T-helper 17 cell (primary cell): ENCODE data around the gene LHFPL5. TPM values are rescaled to one million over a fixed set of nuclear protein-coding genes. Genes with fewer than 3 reads are reported as not detected.

ENCODE experiments used
- ATAC-seq: fragments of 150-1000 bp; cut with Tn5 transposase; 2 replicates; pipeline ENCODE4 v1.10.0; 2021; ENCODE audit warnings: mild to moderate bottlenecking, moderate library complexity
- DNase-seq, 3 donors: peaks; one replicate each; pipeline versions ENCODE4 v3.0.0 to v3.0.0-alpha.2; 2020 to 2021
- H3K9me3 ChIP-seq: one replicate; pipeline ENCODE4 v1.7.0; 2013; ENCODE audit warnings: low read length, mild to moderate bottlenecking; ENCODE audit not compliant: control insufficient read depth, poor library complexity, severe bottlenecking
- H3K27ac Mint-ChIP-seq: one replicate; pipeline ENCODE4 v1.8.0; 2022; ENCODE audit warnings: mild to moderate bottlenecking, moderate library complexity, mixed read lengths
- H3K27me3 Mint-ChIP-seq: one replicate; pipeline ENCODE4 v1.8.0; 2022; ENCODE audit warnings: mixed read lengths
- H3K36me3 Mint-ChIP-seq: one replicate; pipeline ENCODE4 v1.8.0; 2022; ENCODE audit warnings: low read depth, mixed read lengths
- H3K4me1 Mint-ChIP-seq: one replicate; pipeline ENCODE4 v1.8.0; 2022; ENCODE audit warnings: mild to moderate bottlenecking, mixed read lengths
- H3K4me3 Mint-ChIP-seq: one replicate; pipeline ENCODE4 v1.8.0; 2022; ENCODE audit warnings: mild to moderate bottlenecking, moderate library complexity, mixed read lengths
- total RNA-seq, 4 donors: library from RNA in 2 of 4; stranded (reverse) in 2 of 4; gene quantifications; one replicate each; pipeline ENCODE4 v1.2.3 and lab custom pipeline; 2022 to 2026

The LHFPL5 gene
- total RNA-seq, 2 donors from 2014 or later: not detected

DNA sequence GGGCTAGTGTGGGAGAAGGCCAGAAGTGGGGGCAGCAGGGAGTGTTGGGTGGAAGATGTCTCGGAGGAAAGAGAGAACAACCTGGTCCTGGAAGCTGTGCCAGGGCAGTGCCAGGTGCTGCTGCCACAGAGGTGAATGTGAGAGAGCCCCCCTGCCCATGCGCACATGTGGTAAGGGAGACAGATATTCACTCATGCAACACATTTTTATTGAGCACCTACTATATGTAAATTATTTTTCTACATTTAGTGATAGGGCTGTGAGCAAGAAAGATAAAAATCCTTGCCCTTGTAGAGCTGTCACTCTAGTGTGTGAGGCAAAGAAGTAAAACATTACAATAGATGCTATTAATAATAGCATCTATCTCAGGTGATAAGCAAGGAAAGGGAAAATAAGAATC lies 23.9 kb upstream of the LHFPL5 start:
- Mint-ChIP-seq H3K4me3 (no peak overlapping the region), H3K36me3 (peaks cover 2% of the 10 kb centered on the region), H3K4me1 (peaks cover 8% of the 10 kb centered on the region), H3K27ac (no peak overlapping the region), H3K27me3 (peaks cover 54% of the 10 kb centered on the region)
- DNase-seq: no peak
- no peak for ATAC-seq
- no peaks in the 10 kb centered on the region for H3K9me3 ChIP-seq

DNA sequence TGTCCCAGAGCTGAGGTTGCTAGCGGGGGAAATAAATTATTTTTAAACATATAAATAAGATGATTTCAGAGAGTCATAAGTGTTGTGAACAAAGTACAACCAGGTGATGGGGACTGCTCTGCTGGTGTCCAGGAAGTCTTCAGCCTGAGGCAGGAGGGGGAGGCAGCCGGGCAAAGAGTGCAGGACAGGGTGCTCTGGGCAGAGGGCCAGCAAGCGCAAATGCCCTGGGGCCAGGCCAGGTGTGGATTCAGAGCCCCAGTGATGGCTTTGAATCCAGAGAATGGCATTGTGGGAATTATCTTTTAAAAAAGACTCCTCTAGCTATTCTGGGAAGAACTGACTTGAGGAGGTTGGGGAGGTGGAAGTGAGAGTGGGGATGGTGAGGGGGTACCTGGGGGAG lies 22.7 kb upstream of the LHFPL5 start:
- DNase-seq: no peak
- H3K27ac Mint-ChIP-seq: no peak overlapping the region
- peaks cover 2% of the 10 kb centered on the region for H3K36me3 Mint-ChIP-seq
- no peak for ATAC-seq
- H3K4me3 Mint-ChIP-seq: no peak overlapping the region
- H3K27me3 Mint-ChIP-seq: peaks cover 63% of the 10 kb centered on the region
- peaks cover 5% of the 10 kb centered on the region for H3K4me1 Mint-ChIP-seq
- H3K9me3 ChIP-seq: no peaks in the 10 kb centered on the region

DNA sequence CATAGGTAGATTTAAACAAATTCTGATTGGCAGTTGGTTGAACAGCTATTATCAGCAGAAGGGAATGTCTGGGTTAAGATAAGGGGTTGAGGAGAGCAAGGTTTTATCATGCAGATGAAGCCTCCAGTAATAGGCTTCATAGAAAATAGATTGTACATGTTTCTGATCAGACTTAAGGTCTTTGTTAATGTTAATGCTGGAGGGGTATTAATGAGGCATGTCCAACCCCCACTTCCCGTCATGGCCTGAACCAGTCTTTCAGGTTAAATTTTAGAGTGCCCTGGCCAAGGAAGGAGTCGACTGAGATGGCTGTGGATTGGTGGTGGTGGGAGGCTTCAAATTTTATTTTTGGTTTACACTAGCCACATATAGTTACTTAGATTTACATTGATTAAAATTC lies 21.0 kb upstream of the LHFPL5 start:
- DNase-seq (no peak), ATAC-seq (no peak)
- H3K27me3 Mint-ChIP-seq: peaks cover 65% of the 10 kb centered on the region

DNA sequence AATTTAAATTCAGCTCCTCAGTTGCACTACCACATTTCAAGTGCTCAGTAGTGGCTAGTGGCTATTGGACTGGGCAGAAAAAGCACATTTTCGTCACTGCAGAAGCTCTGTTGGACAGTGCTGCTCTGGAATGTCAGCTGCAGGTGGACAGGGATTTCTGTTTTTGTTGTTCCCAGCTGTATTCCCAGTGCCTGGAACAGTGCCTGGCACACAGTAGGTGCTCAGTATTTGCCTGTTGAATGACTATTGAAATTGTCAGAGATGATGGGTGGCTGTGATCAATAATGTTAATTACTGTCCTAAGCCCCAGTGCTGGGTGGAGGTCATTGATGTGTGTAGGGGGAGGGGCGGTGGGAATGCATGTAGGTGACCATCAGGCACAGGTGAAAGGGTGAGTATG lies 18.9 kb upstream of the LHFPL5 start:
- Mint-ChIP-seq H3K27me3 (peaks cover 73% of the 10 kb centered on the region), H3K4me3 (no peak overlapping the region), H3K36me3 (peaks cover 2% of the 10 kb centered on the region), H3K27ac (no peak overlapping the region), H3K4me1 (no peaks in the 10 kb centered on the region)
- ATAC-seq (no peak), DNase-seq (no peak)
- H3K9me3 ChIP-seq: no peaks in the 10 kb centered on the region

More for the DNA sequence above, 21.0 kb upstream of the LHFPL5 start:
- Mint-ChIP-seq H3K36me3 (no peaks in the 10 kb centered on the region), H3K4me1 (peaks cover 3% of the 10 kb centered on the region), H3K27ac (no peak overlapping the region), H3K4me3 (no peak overlapping the region)
- no peaks in the 10 kb centered on the region for H3K9me3 ChIP-seq

DNA sequence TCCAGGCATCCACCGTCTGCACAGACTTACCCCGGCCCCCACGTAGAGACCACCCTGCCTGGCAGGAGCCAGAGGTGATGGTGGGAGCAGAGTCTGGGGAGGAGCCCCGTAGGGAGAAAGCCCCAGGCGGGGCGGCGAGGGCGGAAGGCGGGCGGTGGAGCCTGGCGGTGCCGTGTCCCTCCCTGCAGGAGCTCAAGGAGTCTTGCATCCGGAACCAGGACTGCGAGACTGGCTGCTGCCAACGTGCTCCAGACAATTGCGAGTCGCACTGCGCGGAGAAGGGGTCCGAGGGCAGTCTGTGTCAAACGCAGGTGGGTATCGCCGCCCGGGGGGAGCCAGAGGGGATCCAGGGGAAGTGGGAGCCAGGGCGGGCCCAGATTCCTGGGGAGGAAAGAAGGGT lies 18.3 kb upstream of the LHFPL5 start:
- peaks cover 2% of the 10 kb centered on the region for H3K36me3 Mint-ChIP-seq
- H3K27ac Mint-ChIP-seq: no peak overlapping the region
- H3K9me3 ChIP-seq: no peaks in the 10 kb centered on the region
- ATAC-seq (no peak), DNase-seq (no peak)
- H3K4me1 Mint-ChIP-seq: no peaks in the 10 kb centered on the region
- H3K4me3 Mint-ChIP-seq: no peak overlapping the region
- H3K27me3 Mint-ChIP-seq: peaks cover 71% of the 10 kb centered on the region

DNA sequence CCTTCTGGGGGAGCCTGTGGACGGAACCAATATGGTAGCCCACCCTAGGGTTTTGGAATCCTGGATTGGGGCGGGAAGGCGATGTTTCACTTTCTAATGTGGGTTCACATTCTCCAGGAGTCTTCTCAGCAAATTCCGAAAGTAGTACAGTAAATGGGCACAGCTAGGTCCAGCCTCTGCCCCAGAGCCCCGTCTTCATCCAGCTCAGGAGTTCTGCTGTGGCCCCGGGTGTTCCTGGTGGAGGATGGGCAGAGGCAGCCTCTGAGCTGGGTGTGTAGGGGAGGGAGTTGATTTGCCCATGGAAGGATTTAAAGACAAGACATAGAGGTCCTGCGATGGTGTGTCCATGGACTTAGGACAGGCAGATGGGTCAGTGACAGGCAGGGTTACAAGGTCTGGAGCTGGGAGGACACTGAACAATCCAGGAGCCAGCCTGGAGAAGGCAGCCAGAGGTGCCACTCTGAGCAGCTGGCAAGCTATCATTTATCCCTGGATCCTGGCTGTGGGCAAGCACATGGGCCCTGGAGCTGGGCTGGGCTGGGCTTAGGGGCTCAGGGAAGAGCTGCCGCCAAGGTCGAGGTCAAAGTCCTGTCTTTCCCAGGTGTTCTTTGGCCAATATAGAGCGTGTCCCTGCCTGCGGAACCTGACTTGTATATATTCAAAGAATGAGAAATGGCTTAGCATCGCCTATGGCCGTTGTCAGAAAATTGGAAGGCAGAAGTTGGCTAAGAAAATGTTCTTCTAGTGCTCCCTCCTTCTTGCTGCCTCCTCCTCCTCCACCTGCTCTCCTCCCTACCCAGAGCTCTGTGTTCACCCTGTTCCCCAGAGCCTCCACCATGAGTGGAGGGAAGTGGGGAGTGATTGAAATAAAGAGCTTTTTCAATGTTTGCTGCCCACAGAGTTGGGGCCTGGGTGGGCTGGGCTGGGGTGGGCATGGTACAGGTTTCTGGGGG lies 17.6 kb upstream of the LHFPL5 start:
- Mint-ChIP-seq H3K27me3 (peaks cover 64% of the 10 kb centered on the region), H3K36me3 (peaks cover 2% of the 10 kb centered on the region), H3K4me3 (no peak overlapping the region), H3K4me1 (no peaks in the 10 kb centered on the region), H3K27ac (no peak overlapping the region)
- DNase-seq (no peak), ATAC-seq (no peak)
- no peaks in the 10 kb centered on the region for H3K9me3 ChIP-seq

DNA sequence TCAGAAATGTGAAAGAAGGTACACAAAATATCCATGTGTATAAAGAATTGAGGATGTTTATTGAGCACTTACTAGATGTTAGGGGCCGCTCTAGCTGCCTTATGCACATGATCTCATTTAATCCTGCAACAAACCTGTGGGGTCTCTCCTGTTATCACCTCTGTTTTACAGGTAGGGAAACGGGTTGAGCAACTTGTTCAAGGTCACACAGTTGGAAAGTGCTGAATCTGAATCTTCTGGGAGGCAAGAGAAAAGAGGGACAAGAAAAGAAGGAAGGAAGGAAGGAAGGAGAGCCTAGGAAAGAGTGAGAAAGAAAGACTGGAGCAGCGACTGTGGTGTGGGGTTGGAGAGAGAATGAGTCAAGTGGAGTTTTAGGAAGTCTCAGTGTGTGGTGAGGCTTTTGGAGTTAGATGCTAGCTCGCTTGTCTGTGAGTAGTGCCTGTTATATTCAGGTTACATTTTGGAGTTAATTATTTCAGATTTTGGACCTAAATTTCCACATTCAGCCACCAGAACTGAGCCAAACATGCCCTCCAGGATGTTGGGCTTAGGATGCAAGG lies 16.6 kb upstream of the LHFPL5 start:
- H3K9me3 ChIP-seq: no peaks in the 10 kb centered on the region
- ATAC-seq (no peak), DNase-seq (no peak)
- no peak overlapping the region for H3K4me3 Mint-ChIP-seq
- no peak overlapping the region for H3K27ac Mint-ChIP-seq
- H3K4me1 Mint-ChIP-seq: no peaks in the 10 kb centered on the region
- H3K27me3 Mint-ChIP-seq: peaks cover 63% of the 10 kb centered on the region
- peaks cover 2% of the 10 kb centered on the region for H3K36me3 Mint-ChIP-seq

DNA sequence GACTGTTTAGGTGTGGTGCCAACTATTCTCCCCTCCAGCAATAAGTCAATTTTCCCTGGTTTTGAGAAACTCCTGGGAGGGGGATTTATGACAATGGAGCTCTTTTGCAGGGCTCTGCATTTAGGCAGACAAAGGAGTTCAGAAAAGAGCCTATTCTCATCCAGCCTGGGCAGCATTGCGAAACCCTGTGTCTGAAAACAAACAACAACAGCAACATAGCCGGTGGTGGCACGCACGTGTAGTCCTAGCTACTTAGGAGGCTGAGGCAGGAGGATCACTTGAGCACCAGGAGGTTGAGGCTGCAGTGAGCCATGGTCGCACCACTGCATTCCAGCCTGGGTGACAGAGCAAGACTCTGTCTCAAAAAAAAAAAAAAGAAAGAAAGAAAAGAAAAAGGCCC lies 14.5 kb upstream of the LHFPL5 start:
- DNase-seq (no peak), ATAC-seq (no peak)
- H3K27ac Mint-ChIP-seq: no peak overlapping the region
- no peaks in the 10 kb centered on the region for H3K4me1 Mint-ChIP-seq
- H3K9me3 ChIP-seq: no peaks in the 10 kb centered on the region
- peaks cover 55% of the 10 kb centered on the region for H3K27me3 Mint-ChIP-seq
- no peak overlapping the region for H3K4me3 Mint-ChIP-seq
- H3K36me3 Mint-ChIP-seq: peaks cover 2% of the 10 kb centered on the region

DNA sequence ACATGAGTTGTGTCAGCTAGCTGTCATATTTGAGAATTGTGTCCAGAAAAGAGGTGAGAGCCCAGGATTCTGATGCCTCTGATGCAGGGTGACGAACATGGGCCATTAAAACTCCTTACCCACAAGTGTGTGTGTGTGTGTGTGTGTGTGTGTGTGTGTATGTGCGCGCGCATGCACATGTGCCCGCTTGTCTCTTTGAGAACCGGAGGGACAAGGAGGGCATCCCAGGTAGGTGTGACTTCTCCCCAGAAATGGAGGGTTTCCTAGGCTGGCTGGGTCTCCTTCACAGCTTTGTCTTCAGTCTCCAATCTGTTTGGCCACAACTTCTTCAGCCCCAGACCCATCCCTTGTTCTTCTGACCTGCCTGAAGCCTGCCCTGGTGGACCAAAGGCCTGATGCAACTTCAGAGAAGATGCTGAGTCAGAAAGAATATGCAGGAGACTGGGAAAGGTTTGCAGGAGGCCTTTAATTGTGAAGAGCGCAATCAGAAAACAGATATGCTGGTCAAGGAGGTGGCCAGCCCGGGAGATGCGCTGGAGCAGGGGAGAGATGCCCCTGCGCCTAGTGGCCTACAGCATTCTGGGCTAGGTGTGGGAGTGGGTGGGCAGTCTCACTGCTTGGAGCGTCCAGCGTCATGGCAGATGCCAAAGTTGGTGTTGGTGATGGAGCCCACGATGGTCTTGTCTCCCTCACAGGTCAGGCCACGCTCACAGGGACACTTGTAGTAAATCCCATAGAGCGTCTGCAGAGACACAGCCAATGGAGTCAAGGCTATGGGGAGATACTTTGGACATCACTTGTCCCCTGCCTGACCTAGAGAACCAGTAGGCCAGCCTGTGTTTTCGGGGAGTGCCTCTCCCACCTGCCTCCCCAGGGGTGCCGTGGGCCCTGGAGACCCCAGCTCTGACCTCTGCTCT lies 10.4 kb upstream of the LHFPL5 start:
- H3K27ac Mint-ChIP-seq: no peak overlapping the region
- no peak for ATAC-seq
- no peak overlapping the region for H3K4me3 Mint-ChIP-seq

DNA sequence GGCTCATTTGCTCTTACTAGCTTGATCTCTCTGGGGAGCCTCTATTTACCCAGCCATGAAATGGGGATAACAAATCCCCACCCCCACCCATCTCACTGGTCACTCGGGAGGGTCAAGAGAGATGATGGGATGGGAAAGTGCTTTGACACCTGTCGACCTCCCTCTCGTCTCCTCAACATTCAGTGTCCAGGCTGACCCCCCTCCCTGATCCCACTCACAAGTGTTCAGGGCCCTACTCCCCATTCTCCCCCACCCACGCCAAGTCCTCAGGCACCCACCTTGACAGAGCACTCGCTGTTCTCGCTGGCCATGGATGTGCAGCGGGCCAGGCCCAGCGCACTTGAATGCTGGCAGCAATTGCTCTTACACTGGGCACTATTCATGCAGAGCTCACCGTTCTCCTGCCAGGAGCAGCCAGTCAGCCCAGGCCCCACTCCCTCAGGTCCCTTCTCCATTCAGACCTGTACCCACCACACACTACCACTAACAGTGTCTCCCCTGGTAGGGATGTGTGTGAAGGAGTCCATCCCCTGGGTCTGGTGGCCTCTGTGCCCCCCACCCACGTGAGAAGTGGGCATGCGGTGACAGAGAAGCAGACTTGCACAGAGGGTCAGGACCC lies 9.6 kb upstream of the LHFPL5 start:
- Mint-ChIP-seq H3K4me1 (no peaks in the 10 kb centered on the region), H3K27ac (no peak overlapping the region), H3K27me3 (peaks cover 36% of the 10 kb centered on the region), H3K4me3 (no peak overlapping the region), H3K36me3 (no peaks in the 10 kb centered on the region)
- no peak for DNase-seq
- no peaks in the 10 kb centered on the region for H3K9me3 ChIP-seq
- no peak for ATAC-seq

More for the DNA sequence above, 10.4 kb upstream of the LHFPL5 start:
- H3K36me3 Mint-ChIP-seq: peaks cover 2% of the 10 kb centered on the region
- H3K27me3 Mint-ChIP-seq: peaks cover 42% of the 10 kb centered on the region
- H3K4me1 Mint-ChIP-seq: no peaks in the 10 kb centered on the region
- DNase-seq: no peak
- no peaks in the 10 kb centered on the region for H3K9me3 ChIP-seq

DNA sequence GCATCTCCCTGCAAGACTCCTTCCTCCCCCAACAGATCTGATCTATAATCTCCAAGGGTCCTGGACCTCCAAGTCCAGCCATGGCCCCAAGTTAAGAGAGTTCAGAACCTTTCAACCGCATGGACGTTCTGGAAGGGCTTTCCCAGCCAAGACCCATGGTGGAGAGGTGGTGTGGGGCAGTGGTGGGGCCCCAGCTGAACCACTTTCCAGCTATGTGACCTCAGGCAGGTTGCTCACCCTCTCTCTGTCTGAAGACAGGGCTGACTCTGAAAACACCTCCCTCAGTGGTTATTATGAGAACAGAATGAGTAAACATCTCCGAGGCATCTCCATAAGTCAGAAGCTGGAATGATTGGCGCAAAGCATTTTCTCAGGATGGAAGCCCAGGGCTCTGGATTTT lies 8.9 kb upstream of the LHFPL5 start:
- H3K9me3 ChIP-seq: no peaks in the 10 kb centered on the region
- no peaks in the 10 kb centered on the region for H3K36me3 Mint-ChIP-seq
- H3K27ac Mint-ChIP-seq: peak overlapping the region; percentile 79
- peaks cover 29% of the 10 kb centered on the region for H3K27me3 Mint-ChIP-seq
- DNase-seq (no peak), ATAC-seq (no peak)
- no peak overlapping the region for H3K4me3 Mint-ChIP-seq
- H3K4me1 Mint-ChIP-seq: no peaks in the 10 kb centered on the region

DNA sequence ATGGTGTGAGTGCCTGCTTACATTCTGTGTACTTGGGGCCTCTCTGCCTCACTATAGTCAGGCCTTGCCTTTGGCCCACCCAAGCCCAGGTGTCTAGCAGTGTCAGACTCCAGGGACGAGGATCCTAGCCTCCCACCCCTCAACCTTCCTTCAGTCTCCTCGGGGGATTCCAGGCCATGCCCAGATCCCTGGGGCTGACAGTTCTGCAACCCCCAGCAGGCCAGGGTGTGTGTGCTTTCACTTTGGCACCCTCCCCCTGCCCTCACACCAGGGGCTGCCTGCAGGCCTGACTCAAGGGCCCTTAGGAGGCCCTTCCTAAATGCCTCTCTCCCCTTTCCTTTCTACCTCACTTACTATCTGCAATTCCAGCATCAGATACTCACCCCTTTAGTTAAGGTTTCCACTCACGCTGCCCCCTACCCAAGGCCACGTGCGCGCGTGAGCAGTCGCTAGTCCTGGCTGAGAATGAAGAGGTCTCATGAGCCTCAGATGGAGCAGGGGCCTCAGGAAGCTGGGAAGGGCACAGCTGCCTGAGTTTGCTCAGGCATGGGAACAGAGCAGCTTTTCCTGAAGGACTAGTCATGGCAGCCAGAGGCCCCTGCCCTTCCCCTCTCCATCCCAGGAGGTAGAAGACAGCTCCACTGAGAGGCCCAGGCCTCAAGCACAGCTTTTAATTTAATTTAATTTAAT lies 7.2 kb upstream of the LHFPL5 start:
- Mint-ChIP-seq H3K4me1 (no peaks in the 10 kb centered on the region), H3K36me3 (no peaks in the 10 kb centered on the region), H3K27ac (no peak overlapping the region), H3K4me3 (no peak overlapping the region), H3K27me3 (peaks cover 28% of the 10 kb centered on the region)
- no peak for ATAC-seq
- DNase-seq: no peak
- no peaks in the 10 kb centered on the region for H3K9me3 ChIP-seq
